ENCODE data around the gene RUVBL1.

Gene RUVBL1

GRCh38 chr3:128063865-128064264, 59.7 kb downstream of the RUVBL1 start:
- H3K27me3 ChIP-seq (ENCODE audit: low read depth, low read length) = no peaks in the 10 kb centered on the region
- H3K4me2 ChIP-seq (ENCODE audit: low read length) = no peak overlapping the region
- no peak overlapping the region for H2AFZ ChIP-seq (ENCODE audit: low read depth, low read length)
- peaks cover 39% of the 10 kb centered on the region for H3K79me2 ChIP-seq (ENCODE audit: low read length)
- H3K9ac ChIP-seq (ENCODE audit: low read length) = no peak overlapping the region
- H3K9me3 ChIP-seq (ENCODE audit: insufficient read depth, low read length) = no peaks in the 10 kb centered on the region
- peaks cover 84% of the 10 kb centered on the region for H3K36me3 ChIP-seq (replicated peaks; ENCODE audit: low read depth, low read length)
- H3K4me1 ChIP-seq (ENCODE audit: low read length) = no peaks in the 10 kb centered on the region
- H3K4me3 ChIP-seq (ENCODE audit: low read length) = no peak overlapping the region
- no peak overlapping the region for H3K27ac ChIP-seq (ENCODE audit: low read length)
- H4K20me1 ChIP-seq (ENCODE audit: insufficient read depth, low read length) = peaks cover 34% of the 10 kb centered on the region
- TF ChIP-seq CTCF (IDR thresholded peaks at IDR 0.05; ENCODE audit: low read depth, low read length) (no peak), EZH2phosphoT487 (IDR thresholded peaks at IDR 0.05; ENCODE audit: low read depth) (no peak)

GRCh38 chr3:128062033-128062745, 61.4 kb downstream of the RUVBL1 start:
- Histone ChIP-seq H3K27me3 (ENCODE audit: low read depth, low read length) (no peaks in the 10 kb centered on the region), H3K4me1 (ENCODE audit: low read length) (no peaks in the 10 kb centered on the region), H3K4me3 (ENCODE audit: low read length) (no peak overlapping the region), H3K27ac (ENCODE audit: low read length) (no peak overlapping the region), H3K4me2 (ENCODE audit: low read length) (no peak overlapping the region), H3K9me3 (ENCODE audit: insufficient read depth, low read length) (no peaks in the 10 kb centered on the region), H4K20me1 (ENCODE audit: insufficient read depth, low read length) (peaks cover 30% of the 10 kb centered on the region), H2AFZ (ENCODE audit: low read depth, low read length) (no peak overlapping the region), H3K9ac (ENCODE audit: low read length) (no peak overlapping the region), H3K79me2 (ENCODE audit: low read length) (peaks cover 49% of the 10 kb centered on the region), H3K36me3 (replicated peaks; ENCODE audit: low read depth, low read length) (peaks cover 77% of the 10 kb centered on the region)
- TF ChIP-seq CTCF (IDR thresholded peaks at IDR 0.05; ENCODE audit: low read depth, low read length) = no peak
- TF ChIP-seq EZH2phosphoT487 (IDR thresholded peaks at IDR 0.05; ENCODE audit: low read depth) = no peak

GRCh38 chr3:128060473-128061381, 62.9 kb downstream of the RUVBL1 start:
- no peak for TF ChIP-seq EZH2phosphoT487 (IDR thresholded peaks at IDR 0.05; ENCODE audit: low read depth)
- TF ChIP-seq CTCF (IDR thresholded peaks at IDR 0.05; ENCODE audit: low read depth, low read length) = no peak
- Histone ChIP-seq H3K9ac (ENCODE audit: low read length) (no peak overlapping the region), H4K20me1 (ENCODE audit: insufficient read depth, low read length) (peaks cover 31% of the 10 kb centered on the region), H3K4me3 (ENCODE audit: low read length) (no peak overlapping the region), H3K9me3 (ENCODE audit: insufficient read depth, low read length) (no peaks in the 10 kb centered on the region), H3K27ac (ENCODE audit: low read length) (no peak overlapping the region), H3K36me3 (replicated peaks; ENCODE audit: low read depth, low read length) (peaks cover 76% of the 10 kb centered on the region), H3K79me2 (ENCODE audit: low read length) (peaks cover 54% of the 10 kb centered on the region), H3K27me3 (ENCODE audit: low read depth, low read length) (no peaks in the 10 kb centered on the region), H3K4me2 (ENCODE audit: low read length) (no peak overlapping the region), H3K4me1 (ENCODE audit: low read length) (no peaks in the 10 kb centered on the region), H2AFZ (ENCODE audit: low read depth, low read length) (no peak overlapping the region)

GRCh38 chr3:128056258-128056657, 67.4 kb downstream of the RUVBL1 start:
- H3K4me2 ChIP-seq (ENCODE audit: low read length) = no peak overlapping the region
- peaks cover 68% of the 10 kb centered on the region for H3K36me3 ChIP-seq (replicated peaks; ENCODE audit: low read depth, low read length)
- H3K9me3 ChIP-seq (ENCODE audit: insufficient read depth, low read length) = no peaks in the 10 kb centered on the region
- H3K27me3 ChIP-seq (ENCODE audit: low read depth, low read length) = no peaks in the 10 kb centered on the region
- no peak overlapping the region for H3K27ac ChIP-seq (ENCODE audit: low read length)
- no peak overlapping the region for H2AFZ ChIP-seq (ENCODE audit: low read depth, low read length)
- no peak overlapping the region for H3K4me3 ChIP-seq (ENCODE audit: low read length)
- no peak overlapping the region for H3K9ac ChIP-seq (ENCODE audit: low read length)
- TF ChIP-seq EZH2phosphoT487 (IDR thresholded peaks at IDR 0.05; ENCODE audit: low read depth) = no peak
- H3K79me2 ChIP-seq (ENCODE audit: low read length) = peaks cover 75% of the 10 kb centered on the region
- H4K20me1 ChIP-seq (ENCODE audit: insufficient read depth, low read length) = peaks cover 33% of the 10 kb centered on the region
- H3K4me1 ChIP-seq (ENCODE audit: low read length) = peaks cover 20% of the 10 kb centered on the region
